HG02943 (cell line): ENCODE results near the gene ZFP36L1.

Source experiments
- ATAC-seq: cut with Tn5 transposase; IDR thresholded peaks from one replicate; pipeline ENCODE4 v1.9.1; 2021; ENCODE audit warnings: mild to moderate bottlenecking, low read depth, moderate library complexity; ENCODE audit not compliant: unreplicated experiment

The ZFP36L1 gene

DNA sequence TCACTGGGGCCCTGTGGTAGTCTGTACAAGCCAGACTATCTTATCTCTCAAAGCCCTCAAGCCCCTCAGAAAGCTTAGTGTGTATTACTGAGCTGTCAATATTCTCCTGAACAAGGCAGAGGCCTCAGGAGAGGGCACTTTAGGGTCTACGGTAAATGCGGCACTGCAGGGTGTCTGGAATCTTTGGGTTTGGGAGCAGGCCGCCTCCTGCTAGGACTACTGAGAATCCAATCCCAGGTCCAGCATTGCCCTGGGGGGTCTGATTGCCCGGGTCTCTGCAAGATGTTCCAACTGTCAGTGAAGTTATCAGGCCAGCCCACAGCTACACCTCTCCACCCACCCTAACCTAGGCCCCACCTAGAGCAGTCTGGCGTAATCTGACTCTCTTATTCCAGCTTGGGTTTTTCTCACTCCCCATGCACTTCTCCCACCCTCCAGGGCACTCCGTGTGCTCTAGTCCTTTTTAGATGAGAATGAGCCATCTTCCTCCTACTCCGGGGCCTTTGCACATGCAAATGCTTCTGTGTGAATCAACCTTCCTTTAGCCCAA is 4.3 kb upstream of the ZFP36L1 start:
- ATAC-seq = no peak

DNA sequence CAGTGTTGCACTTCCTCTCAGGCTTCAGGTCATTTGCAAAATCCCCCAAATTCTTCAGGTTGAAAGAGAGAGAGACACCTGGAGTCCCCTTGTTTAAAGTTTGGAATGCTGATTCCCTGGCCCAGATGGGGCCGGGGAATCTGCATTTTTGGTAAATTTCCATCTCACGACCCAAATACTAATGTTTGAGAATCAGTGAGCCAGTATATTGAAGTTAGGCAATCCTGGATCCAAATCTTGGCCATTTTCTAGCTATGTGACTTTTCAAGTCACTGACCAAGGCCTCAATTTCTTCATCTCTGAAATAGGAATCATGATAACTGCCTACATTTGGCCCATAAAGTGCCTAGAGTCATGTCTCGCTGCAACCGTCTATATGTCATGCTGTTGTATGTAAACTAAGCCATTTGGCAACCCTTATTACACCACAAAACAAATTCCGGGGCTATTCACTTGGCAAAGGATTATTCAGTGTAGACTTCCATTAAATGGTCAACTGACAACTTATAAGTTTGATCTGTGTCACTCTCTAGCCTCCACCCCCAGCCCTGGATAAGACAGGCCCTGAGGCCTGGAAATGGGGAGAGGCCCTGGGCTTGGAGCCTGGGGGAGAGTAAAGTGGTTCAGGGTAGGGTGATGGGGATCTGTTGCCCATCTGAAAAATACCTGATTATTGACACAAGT is 3.7 kb upstream of the ZFP36L1 start:
- no peak for ATAC-seq

DNA sequence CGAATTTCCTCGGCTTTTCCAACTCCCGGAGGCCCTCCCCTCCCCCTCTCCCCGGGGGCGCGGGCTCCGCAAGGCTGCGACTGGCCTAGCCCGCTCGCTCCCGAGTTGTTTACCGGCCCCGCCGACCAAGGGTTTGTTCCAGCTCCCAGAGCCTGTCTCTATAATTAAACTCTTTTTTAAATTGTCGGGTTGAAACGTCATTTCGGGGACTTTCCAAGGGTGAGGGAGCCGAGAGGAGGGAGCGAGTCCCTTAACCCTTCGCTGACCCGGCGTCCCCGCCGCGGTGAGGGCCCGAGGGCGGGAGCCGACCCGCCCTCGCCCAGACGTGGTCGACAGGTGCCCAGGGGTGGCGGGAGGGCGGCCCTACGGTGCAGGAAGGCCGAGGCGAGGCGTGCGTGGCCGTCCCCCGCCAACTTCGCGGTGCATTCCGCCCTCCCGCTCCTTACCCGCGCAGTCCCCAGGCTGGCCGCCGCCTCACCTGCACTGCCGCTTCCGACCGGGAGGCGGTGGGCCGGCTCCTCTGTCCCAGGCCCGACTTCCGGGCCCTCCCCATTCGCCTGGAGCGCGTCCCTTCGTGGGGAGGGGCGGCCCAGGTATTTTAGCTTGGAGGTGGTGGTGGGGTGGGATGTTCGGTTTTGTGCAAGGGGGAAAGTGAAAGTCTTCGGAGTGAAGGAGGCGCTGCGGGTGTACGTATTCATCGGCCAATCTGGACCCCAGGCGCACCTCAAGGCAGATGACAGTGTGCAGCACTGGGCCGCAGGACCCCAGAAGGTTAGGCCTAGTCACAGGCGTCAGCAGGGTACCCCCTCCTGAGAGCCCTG is 2.9 kb upstream of the ZFP36L1 start:
- ATAC-seq = peak; percentile 40

DNA sequence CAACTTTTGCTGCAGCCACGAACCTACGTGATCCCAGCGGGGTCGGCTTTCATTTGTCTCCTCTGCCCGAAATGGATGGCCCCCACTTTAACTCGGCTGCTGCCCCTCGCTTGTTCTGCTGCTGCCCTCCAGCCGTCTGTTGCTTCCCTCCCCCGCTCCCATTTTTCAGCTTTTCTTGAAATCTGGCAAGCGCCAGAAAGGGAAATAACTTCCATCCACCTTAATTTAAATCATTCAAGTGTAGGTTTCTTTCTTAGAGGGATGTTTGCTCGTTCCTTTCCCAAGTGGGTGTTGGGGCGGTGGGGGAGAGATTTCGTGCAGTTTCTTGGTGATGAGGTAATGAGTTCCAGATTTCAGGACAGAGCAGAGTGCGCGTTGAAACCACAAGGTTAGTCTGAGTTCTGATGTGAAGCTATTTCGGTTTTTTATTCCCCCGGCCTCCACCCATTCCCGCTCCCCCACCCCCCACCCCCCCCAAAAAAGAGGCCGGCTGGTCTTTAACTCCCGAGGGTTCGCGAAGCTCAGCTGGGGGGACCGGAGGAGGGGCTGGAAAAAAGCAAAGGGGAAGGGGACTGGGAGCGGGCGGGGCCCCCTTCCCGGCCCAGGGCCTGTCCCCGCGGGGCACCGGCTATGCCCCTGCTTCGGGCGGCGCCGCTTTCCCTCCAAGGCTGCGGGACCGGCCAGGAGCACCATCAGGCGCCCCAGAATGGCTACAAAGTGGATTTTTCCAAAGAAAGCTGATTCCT is 2.2 kb upstream of the ZFP36L1 start:
- no peak for ATAC-seq

DNA sequence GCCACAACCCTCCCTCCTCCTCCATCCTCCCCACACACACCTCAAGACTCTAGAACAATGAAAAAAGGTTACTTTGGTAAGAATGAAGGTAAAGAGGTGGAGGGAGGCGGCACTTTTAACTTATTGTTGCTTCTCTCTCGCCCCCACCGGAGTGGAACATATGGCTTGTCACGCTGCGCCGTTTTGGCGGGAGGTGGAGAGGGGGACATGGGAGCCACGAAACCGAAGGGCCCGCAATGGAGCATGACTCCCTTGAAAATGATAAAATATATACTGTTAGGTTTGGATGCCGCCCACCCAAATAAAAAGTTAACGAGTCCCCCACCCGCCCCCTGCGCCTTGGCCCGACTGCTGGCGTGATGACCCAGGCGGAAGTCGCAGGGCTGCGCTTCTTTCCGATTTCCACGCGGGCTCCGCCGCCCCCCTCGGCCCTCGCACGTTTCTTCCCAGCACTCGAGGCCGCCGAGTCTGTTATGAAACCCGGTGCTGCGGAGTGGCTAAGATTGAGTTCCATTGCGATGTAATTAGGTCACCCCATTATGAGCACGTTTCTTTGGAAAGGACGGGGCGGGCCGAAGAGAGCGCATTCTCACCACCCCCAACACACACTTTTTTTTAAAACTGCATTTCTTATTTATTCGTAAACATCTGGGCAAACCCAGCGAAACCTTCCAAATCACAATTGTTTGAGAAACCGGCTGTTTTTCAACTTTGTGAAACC is 1.4 kb upstream of the ZFP36L1 start:
- no peak for ATAC-seq

DNA sequence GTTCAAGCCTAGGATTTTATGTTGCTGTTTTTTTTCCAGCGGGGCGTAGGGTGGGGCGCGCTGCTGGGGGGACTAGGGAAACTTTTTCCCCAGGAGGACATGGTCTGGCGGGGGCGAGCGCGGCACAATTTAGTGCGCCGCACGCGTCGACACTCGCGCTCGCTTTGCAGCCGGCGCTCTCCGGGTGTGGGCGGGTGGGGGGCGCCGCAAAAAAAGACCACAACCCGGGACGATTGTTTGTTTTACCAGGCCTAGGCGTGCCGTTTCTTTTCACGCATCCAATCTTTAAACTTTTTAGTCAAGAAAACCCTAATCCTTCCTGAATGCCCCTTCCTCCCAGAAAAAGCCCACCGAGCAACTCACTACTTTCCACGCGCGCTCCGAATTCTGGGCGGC is 865 bp upstream of the ZFP36L1 start:
- no peak for ATAC-seq

DNA sequence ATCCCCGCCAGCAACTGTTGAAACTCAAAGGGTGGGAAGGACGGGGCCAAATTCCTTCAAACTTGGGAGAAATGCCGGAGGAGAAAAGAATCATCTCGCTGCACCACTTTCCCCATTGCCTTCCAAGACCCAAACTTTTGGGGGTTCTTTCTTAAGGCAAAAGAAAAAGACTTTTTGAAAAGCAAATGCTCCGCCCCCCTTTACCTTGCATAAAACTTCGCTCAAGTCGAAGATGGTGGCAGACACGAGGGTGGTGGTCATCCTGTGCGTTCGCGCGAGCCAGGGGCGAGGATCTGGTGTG is 239 bp downstream of the ZFP36L1 start:
- ATAC-seq = no peak

DNA sequence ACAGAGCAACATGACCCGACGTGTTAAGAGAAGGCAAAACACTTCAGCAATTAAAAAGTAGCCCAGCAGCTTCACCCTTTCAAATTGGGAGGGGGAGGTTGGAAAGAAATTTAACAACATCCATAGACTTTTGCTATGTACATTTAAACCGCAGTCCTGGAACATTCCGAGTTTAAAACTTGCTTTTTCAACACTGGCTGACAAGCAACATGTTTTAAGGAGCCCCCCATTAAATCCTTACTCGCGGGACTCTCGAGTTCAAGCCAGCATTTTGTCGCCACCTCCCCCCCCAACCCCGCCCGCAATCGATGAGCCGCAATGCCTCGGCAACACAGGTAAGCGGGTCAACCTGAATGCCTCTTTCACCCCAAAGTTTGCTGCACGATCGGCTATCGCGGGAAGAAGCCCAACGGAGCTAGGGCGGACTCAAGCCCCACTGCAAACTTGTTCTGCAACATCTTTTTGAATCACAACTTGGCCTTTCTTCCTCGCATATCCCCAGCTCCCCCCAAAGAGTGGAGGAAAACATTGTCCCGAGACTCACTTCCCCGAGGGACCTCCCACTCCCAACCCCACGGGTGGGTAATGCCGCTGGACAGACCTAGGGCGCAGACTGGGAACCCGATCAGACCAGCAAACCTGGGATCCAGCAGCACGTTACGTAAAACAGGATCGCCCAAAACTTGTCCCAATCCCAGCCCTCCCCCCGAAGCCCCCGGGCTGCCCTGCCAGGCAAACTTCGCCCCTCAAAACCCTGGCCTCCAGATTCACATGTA is 777 bp downstream of the ZFP36L1 start:
- ATAC-seq = no peak

DNA sequence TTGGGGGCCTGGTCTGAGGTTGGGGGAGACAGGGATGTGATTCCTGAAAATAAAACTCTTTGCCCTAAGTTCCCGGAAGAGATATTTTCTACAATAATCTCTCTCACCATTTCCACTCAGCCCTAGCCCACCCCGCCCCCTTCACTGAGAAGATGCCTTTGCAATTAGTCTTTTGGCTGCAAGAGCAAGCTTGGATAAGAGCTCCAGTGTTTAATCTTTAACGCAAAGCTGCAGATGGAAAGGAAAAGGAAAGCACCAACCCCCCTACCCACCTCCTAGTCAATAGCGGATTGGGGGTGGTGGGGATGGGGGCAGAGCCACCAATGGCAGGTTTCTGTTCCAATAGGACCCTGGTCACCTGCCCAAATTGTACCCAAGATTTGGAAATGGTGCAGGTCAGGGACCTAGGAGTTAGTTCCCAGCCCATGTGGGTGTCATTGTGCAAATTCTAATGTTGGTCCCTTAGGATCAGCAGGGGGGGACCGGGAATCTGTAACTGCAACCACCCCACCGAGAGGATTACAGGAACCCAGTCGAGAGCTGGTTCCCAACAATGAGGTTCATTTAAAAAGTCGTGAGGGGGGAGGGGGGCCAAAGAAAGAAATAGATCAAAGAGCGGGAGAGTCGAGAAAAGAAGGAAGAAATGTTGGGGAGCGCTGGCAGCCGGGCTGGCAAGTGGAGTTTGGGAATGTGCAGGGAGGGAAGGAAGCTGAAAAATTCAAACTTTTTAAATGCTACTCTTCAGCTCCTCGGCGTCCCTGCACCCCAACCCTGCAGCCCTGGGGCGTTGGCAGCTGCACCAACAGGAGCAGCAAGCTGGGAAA is 1.6 kb downstream of the ZFP36L1 start:
- no peak for ATAC-seq

DNA sequence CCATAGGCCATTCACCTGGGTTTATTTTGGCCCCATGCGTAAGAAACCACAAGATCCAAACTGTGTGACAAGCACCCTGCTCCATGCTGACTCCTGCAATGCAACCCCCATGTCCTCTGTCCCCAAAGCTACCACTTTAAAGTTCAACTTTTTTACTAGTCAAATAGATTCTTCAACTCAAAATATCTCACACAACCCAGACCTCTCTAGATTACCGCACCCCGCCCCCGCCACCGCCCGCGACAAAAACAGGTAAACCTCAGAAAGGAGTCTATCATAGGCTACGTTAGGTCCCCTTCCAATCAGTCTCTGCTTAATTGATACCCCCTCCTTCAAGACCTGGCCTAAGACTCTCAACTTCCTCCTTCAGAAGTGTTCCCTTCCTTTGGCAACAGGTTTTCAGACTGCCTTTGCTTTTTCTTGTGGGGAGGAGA is 2.2 kb downstream of the ZFP36L1 start:
- no peak for ATAC-seq

DNA sequence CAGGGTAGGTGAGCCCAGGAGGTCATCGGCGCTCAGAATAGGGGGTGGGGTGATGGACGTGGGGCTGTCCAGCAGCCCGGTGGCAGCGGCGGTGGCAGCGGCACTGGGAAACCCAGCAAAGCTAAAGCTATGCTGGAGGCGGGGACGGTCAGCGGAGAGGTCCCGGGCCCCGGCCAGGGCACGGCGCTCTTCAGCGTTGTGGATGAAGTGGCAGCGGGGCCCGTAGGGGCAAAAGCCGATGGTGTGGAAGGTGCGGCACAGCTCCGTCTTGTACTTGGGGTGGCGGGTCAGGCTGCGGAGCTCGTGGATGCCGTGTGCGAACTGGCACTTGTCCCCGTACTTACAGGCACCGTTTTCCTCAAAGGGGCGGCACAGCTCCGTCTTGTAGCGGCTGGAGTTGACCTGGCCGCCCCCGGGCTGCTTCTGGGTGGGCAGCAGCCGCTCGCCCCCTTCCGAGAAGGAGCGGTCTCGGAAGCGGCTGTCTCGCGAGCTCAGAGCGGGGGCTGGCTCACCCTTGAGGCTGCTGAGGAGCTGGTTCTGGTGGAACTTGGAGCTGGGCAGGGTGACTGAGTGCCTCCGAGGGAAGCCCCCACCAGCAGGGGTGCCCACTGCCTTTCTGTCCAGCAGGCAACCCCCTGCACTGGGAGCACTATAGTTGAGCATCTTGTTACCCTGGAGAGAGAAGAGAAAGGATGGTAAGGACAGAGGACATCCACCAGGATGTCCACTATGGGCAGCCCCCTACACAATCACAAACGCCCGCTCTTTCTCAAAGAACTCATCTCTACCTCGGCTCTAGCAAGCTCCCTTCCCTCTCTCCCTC is 2.8 kb downstream of the ZFP36L1 start:
- no peak for ATAC-seq

DNA sequence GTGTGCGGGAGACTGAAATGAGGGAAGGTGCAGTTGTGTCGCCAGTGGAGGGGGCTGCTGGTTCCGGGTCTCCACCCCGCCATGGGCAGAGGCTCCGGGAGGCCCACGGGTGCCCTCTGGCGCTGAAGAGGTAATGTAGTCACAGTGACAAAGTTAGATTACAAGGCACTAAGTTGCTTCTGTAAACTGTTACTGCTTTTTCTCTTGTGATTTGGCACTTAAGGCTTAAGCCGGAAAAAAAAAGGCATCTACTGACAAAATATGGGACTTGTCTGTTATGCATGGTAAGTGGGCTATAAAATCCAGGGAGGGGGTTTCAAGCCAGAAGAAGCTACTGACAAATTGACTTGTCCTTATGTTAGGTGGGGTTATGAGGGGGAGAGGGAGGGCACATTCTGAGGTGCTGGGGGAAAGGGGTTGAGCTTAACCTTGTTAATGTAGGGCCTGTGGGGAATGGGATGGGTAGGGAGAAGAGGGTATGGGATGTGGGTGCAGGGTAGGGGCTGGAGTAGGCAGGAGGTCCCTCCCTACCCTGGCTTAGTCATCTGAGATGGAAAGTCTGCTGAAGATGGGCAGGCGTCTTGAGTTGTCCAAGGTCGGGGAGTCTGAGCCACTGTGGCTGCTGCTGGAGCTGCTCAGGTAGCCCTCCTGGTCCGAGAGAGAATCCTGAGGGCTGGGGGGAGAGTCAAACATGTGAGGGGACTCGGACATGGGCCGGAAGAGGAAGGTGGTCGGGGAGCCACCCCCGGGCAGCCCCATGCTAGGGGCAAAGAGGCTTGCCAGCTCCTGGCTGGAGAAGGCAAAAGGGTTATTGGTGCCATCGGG is 3.7 kb downstream of the ZFP36L1 start:
- ATAC-seq = no peak

DNA sequence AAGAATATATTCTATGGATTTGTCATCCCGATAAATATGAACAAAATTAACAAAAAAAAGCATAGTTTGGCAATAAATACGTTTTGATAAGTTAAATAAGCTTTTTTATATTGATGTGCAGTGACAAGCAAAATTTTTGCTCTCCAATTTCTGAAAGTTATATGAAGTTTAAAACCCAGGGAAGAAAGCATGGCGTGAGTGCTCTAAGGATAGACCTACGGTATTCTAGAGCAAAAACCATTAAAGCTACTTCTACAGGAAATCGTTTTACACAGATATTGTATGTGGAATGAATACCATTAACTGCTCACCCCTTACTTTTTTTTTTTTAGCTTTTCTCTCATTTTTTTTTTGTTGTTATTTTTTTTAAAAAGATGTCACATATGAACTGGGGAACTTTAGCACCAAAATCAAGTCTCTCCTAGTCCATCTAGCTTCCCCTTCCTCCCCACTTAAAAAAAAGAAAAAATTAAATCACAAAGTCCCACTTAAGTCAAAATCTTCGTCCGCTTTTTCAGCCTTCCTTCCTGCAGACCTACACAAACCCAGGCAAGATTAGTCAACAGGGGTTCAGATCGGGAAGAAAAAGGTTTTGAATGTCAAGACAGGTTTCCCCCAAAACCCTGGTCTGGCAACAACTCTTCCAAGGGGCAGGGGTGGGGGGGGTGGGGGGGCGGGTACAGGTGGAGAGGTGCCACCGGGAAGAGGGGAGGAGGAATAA is 4.4 kb downstream of the ZFP36L1 start:
- ATAC-seq = no peak

DNA sequence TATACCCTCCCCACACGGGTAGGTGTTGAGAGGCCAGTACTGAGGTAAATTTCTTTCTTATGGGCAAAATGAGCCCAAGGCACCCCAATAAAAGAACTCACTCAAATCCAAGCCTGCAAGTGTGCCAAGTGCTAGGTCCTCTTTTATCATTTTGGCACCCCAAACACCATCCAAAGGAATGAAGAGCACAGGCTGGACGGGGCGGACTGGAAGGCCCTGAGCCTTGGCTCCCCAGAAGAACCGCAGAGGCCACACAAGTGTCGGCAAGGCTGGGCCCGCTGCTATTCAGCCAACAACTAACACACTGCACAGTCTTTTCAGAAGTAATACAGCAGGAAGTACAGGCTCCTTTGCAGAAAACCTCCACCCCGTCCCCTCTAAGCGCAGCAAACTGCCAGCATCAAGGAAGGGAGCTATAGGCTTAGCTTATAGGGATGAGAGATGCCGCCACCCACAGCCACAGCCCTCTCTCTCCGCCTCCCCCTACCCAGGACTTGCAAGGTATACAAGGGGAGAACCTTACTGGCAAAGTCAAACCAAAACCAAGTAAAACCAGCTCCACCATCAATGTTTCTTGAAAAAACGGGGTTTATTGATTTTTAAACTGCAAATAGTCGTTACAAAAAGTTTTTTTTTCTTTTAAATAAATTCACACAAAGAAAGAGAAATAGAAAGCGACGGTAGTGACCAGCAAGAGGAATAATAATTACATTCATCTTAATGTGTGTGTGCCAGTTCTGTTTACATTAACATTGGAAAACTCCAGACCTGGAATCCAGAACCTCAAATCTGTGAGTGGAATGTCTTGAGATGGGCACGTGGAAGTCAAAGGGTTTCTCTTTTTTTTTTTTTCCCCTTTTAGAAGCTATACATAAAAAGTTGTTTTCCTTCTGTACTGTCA is 5.5 kb downstream of the ZFP36L1 start:
- no peak for ATAC-seq

DNA sequence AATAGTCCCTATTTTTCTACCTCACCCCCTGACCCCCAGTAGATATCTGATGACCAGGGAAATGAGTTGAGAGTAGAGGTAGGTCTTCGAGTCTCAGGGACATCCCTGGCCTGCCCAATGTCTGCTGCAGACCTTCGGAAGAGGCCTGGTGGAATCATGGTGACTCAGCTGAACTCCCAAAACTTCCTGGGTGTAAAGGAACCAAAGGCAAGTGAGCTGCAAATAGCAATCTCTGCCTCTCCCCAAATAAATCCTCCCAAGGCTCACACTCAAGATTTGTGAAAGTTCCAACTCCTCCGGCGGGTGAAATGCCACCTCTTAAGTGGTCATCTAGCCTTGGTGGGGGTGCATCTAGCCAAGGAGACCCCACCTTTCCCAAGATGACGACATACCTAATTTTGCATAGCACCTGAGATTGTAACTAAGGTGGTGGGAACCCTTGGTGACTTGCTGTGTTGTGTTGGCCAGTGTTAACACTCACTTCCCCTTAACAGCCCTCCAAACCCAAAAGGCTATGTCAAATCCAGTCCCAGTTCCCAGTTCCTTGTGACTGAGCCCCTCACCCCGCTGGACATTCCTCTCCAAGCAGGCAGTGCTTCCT is 6.3 kb downstream of the ZFP36L1 start:
- ATAC-seq = no peak
